K562 treated with DMSO at 1 percent for 24 hours (cell line): ENCODE measurements around the gene RUBCNL. TPM values are rescaled to one million over a fixed set of nuclear protein-coding genes. Genes with fewer than 3 reads are reported as not detected.

ENCODE experiments used
- total RNA-seq: library from RNA; unstranded; fragments of 300-600 nt; gene quantifications from 2 replicates; pipeline ENCODE4 v1.2.3, GENCODE V29; 2022; ENCODE audit warnings: low read depth; ENCODE audit not compliant: insufficient read depth

The RUBCNL gene
- total RNA-seq = 0.24 and 0.44 TPM in 2 replicates

GRCh38 chr13:46387064-46387851, at the start of gene RUBCNL:
TSS of gene RUBCNL (minus strand) at chr13:46387252. CDS start at chr13:46372475, 14,777 bp downstream.

Other genes starting within 250 kb of the RUBCNL start
- 198 and 219 TPM in 2 replicates for gene LCP1, start 205.1 kb downstream of the RUBCNL start, total RNA-seq
- 0.38 TPM in 1 of 2 replicates, not detected in the other for gene LRRC63, start 175.3 kb downstream of the RUBCNL start, total RNA-seq
- 2.2 and 3.7 TPM in 2 replicates for gene LRCH1, start 165.9 kb upstream of the RUBCNL start, total RNA-seq